Measurements from ENCODE around the gene CDCA4.

- TF ChIP-seq CTCF (IDR thresholded peaks at IDR 0.05 in 2 of 3, conservative IDR thresholded peaks at IDR 0.05 in 1 of 3; ENCODE audit: control insufficient read depth in 2 of 3, extremely low read depth in 1 of 3, insufficient read depth in 1 of 3, low read depth in 3 of 3, low read length in 3 of 3): no peak
- no peak for TF ChIP-seq RAD21 (IDR thresholded peaks at IDR 0.05; ENCODE audit: insufficient read depth, low read depth, low read length)
- no peak for TF ChIP-seq BCL11A (IDR thresholded peaks at IDR 0.05; ENCODE audit: low read depth, low read length)
- no peak for TF ChIP-seq POLR2AphosphoS5 (IDR thresholded peaks at IDR 0.05; ENCODE audit: low read length)
- no peak for TF ChIP-seq CHD4 (IDR thresholded peaks at IDR 0.05)
- TF ChIP-seq DPF2 (IDR thresholded peaks at IDR 0.05): no peak
- TF ChIP-seq STAT1 (conservative IDR thresholded peaks at IDR 0.05): no peak
- no peak for TF ChIP-seq NFYB (IDR thresholded peaks at IDR 0.05; ENCODE audit: insufficient read depth, low read depth, low read length)
- no peak for TF ChIP-seq RFX5 (IDR thresholded peaks at IDR 0.05; ENCODE audit: low read depth, low read length)
- TF ChIP-seq EZH2 (IDR thresholded peaks at IDR 0.05; ENCODE audit: borderline replicate concordance, control insufficient read depth, low read depth, low read length): no peak
- TF ChIP-seq MXI1 (IDR thresholded peaks at IDR 0.05; ENCODE audit: low read depth, low read length): no peak
- no peak for TF ChIP-seq RBBP5 (conservative IDR thresholded peaks at IDR 0.05)
- no peak for TF ChIP-seq SUZ12 (IDR thresholded peaks at IDR 0.05; ENCODE audit: unreplicated experiment)
These were observed 21.5 kb downstream of the CDCA4 start for GRCh38 chr14:104999361-104999760.

Measured in GM12878 (cell line).